Measurements from ENCODE around the gene ITIH5.
"Not testable (repeated sequence)": the region's sequence is repeated elsewhere in the genome, so short reads cannot be mapped to it uniquely, and the experiment has no call there.

ITIH5 gene

GRCh38 chr10:7666253-7667023, at the start of gene ITIH5:
Gene ITIH5 (minus strand): TSS chr10:7666966. CDS start chr10:7666892, 74 bp downstream.
- DNase-seq: no peak

- no peak for DNase-seq
These were observed 48.7 kb upstream of the ITIH5 start for GRCh38 chr10:7715515-7715914.

- not testable (repeated sequence) for DNase-seq
These were observed 44.3 kb upstream of the ITIH5 start for GRCh38 chr10:7711075-7711474.

GRCh38 chr10:7710446-7710845, 43.7 kb upstream of the ITIH5 start:
- DNase-seq: no peak

GRCh38 chr10:7708832-7709231, 42.1 kb upstream of the ITIH5 start:
- no peak for DNase-seq

- no peak for DNase-seq
These were observed 41.3 kb upstream of the ITIH5 start for GRCh38 chr10:7707858-7708622.

GRCh38 chr10:7707102-7707501, 40.3 kb upstream of the ITIH5 start:
- DNase-seq: no peak

GRCh38 chr10:7706534-7707073, 39.8 kb upstream of the ITIH5 start:
- DNase-seq: no peak

- DNase-seq: no peak
These were observed 38.6 kb upstream of the ITIH5 start for GRCh38 chr10:7705341-7705740.

GRCh38 chr10:7704071-7705016, 37.6 kb upstream of the ITIH5 start:
- DNase-seq: no peak

- DNase-seq: no peak
These were observed 36.4 kb upstream of the ITIH5 start, which contains the start of gene ITIH2 for GRCh38 chr10:7703140-7703539. Gene ITIH2 (plus strand): TSS chr10:7703316. CDS start chr10:7703435, 119 bp downstream.

GRCh38 chr10:7702288-7702812, 35.6 kb upstream of the ITIH5 start:
- no peak for DNase-seq

- DNase-seq: no peak
These were observed 34.5 kb upstream of the ITIH5 start for GRCh38 chr10:7701158-7701742.

GRCh38 chr10:7700577-7701125, 33.9 kb upstream of the ITIH5 start:
- DNase-seq: no peak

- no peak for DNase-seq
These were observed 30.7 kb upstream of the ITIH5 start for GRCh38 chr10:7697426-7697825.

GRCh38 chr10:7696545-7696944, 29.8 kb upstream of the ITIH5 start:
- DNase-seq: no peak

GRCh38 chr10:7693194-7693593, 26.4 kb upstream of the ITIH5 start:
- not testable (repeated sequence) for DNase-seq

- not testable (repeated sequence) for DNase-seq
These were observed 25.6 kb upstream of the ITIH5 start for GRCh38 chr10:7692368-7692767.

GRCh38 chr10:7690885-7691597, 24.3 kb upstream of the ITIH5 start:
- DNase-seq: not testable (repeated sequence)

GRCh38 chr10:7689591-7689990, 22.8 kb upstream of the ITIH5 start:
- no peak for DNase-seq
